K562 (cell line): ENCODE results near the gene GPR42. TPM values are rescaled to one million over a fixed set of nuclear protein-coding genes. Genes with fewer than 3 reads are reported as not detected.
A peak's percentile ranks its signal among the peaks of the same experiment; 100 is the strongest.

Source experiments
- ADNP ChIP-seq: fragments of 200-800 bp; sonication (Bioruptor generic); IDR thresholded peaks from 2 replicates; pipeline ENCODE4 v1.6.1; 2016; ENCODE audit warnings: missing genetic modification characterization, missing compliant biosample characterization
- ATF2 ChIP-seq: sonication (generic); formaldehyde crosslinking; IDR thresholded peaks from 2 replicates; pipeline ENCODE4 v1.8.1; 2022; ENCODE audit warnings: missing genetic modification reagents
- CBFA2T2 ChIP-seq: fragments of 450-650 bp; conservative IDR thresholded peaks from 2 replicates; pipeline ENCODE4 v1.6.1; 2017; ENCODE audit warnings: mild to moderate bottlenecking
- CBX2 ChIP-seq: fragments of 200-600 bp; sonication (generic); IDR thresholded peaks from one replicate; pipeline ENCODE4 v1.6.1; 2012; ENCODE audit warnings: mild to moderate bottlenecking, low read length, inconsistent platforms; ENCODE audit not compliant: insufficient read depth, poor library complexity, severe bottlenecking
- DMBX1 ChIP-seq: fragments of 250-450 bp; sonication (Bioruptor Pico); IDR thresholded peaks from 2 replicates; pipeline ENCODE4 v1.8.0; 2022; ENCODE audit warnings: inconsistent platforms, mild to moderate bottlenecking, moderate library complexity, borderline replicate concordance
- E2F3 ChIP-seq: fragments of 250-450 bp; sonication (Bioruptor Pico); IDR thresholded peaks from 2 replicates; pipeline ENCODE4 v1.4.0; 2020; ENCODE audit warnings: mild to moderate bottlenecking
- FOXO4 ChIP-seq: fragments of 450-650 bp; formaldehyde crosslinking; IDR thresholded peaks from 2 replicates; pipeline ENCODE4 v1.4.0; 2020; ENCODE audit warnings: mild to moderate bottlenecking, moderate library complexity
- HMGN3 ChIP-seq: IDR thresholded peaks from 2 replicates; pipeline ENCODE4 v1.6.1; 2011; ENCODE audit warnings: borderline replicate concordance, low read depth, mild to moderate bottlenecking, mixed read lengths, low read length; ENCODE audit not compliant: insufficient read length; ENCODE audit errors: extremely low read depth
- NONO ChIP-seq, 2 experiments: fragments of 200-400 bp in 1 of 2; fragments of 450-650 bp in 1 of 2; formaldehyde crosslinking in 1 of 2; IDR thresholded peaks; 2 replicates each; pipeline ENCODE4 v1.6.1; 2017; ENCODE audit warnings: low read depth in 2 of 2, mild to moderate bottlenecking in 2 of 2, moderate library complexity in 2 of 2, low read length in 1 of 2
- OTX1 ChIP-seq: fragments of 450-650 bp; formaldehyde crosslinking; IDR thresholded peaks from 2 replicates; pipeline ENCODE4 v1.4.0; 2022; ENCODE audit warnings: mild to moderate bottlenecking
- PHF21A ChIP-seq: fragments of 450-650 bp; IDR thresholded peaks from 2 replicates; pipeline ENCODE4 v1.6.1; 2017; ENCODE audit warnings: low read depth, borderline replicate concordance
- RCOR1 ChIP-seq, 2 experiments: IDR thresholded peaks; 2 replicates each; pipeline ENCODE4 v1.6.1; 2012; ENCODE audit warnings: low read depth in 2 of 2, low read length in 2 of 2, borderline replicate concordance in 1 of 2, improper control_type of control experiment in 1 of 2
- SIX5 ChIP-seq, 2 experiments: IDR thresholded peaks; 2 replicates each; pipeline ENCODE4 v1.6.1; 2011; ENCODE audit warnings: low read length in 2 of 2, borderline replicate concordance in 1 of 2, low read depth in 1 of 2, mild to moderate bottlenecking in 1 of 2, moderate library complexity in 1 of 2; ENCODE audit not compliant: insufficient read depth in 1 of 2
- SRSF7 ChIP-seq: fragments of 200-400 bp; formaldehyde crosslinking; optimal IDR thresholded peaks from 2 replicates; pipeline ENCODE3; 2017; ENCODE audit warnings: mild to moderate bottlenecking, low read depth, low read length
- ZEB2 ChIP-seq: fragments of 450-650 bp; IDR thresholded peaks from 2 replicates; pipeline ENCODE4 v1.6.1; 2016
- ZFPM2 ChIP-seq: fragments of 250-450 bp; sonication (Bioruptor Pico); IDR thresholded peaks from 2 replicates; pipeline ENCODE4 v1.5.1; 2022; ENCODE audit warnings: mild to moderate bottlenecking
- ZNF232 ChIP-seq: sonication (generic); formaldehyde crosslinking; IDR thresholded peaks from 2 replicates; pipeline ENCODE4 v1.8.0; 2022; ENCODE audit warnings: mild to moderate bottlenecking, missing genetic modification reagents
- ZNF551 ChIP-seq: fragments of 250-450 bp; sonication (Bioruptor Pico); IDR thresholded peaks from 2 replicates; pipeline ENCODE4 v1.5.0; 2021; ENCODE audit warnings: mild to moderate bottlenecking, moderate library complexity
- ZNF644 ChIP-seq: fragments of 200-800 bp; sonication (Bioruptor generic); IDR thresholded peaks from 2 replicates; pipeline ENCODE4 v1.6.1; 2016; ENCODE audit warnings: low read depth, missing genetic modification characterization, missing compliant biosample characterization
- polyA plus RNA-seq, 8 experiments: library from polyadenylated mRNA; depleted of rRNA in 4 of 8; stranded (reverse) in 5 of 8; unstranded in 3 of 8; fragments of >200 nt; fragmentation: Nextera tagmentation in 2 of 8; fragmentation: Illumina TruSeq in 1 of 8; extraction: Ambion mirVana in 2 of 8; extraction: Trizol in 1 of 8; gene quantifications; 2 replicates each; pipeline versions ENCODE4 v1.2.1 to v1.2.3, GENCODE V29; 2011 to 2014; ENCODE audit warnings: inconsistent platforms in 1 of 8, missing spikeins in 1 of 8
- total RNA-seq, 7 experiments: library from RNA; depleted of rRNA in 6 of 7; stranded (reverse); fragments of >200 nt in 6 of 7; fragmentation: Illumina TruSeq in 2 of 7; extraction: Trizol in 2 of 7; gene quantifications; 2 replicates each; pipeline versions ENCODE4 v1.2.1 to v1.2.3, GENCODE V29; 2011 to 2021; ENCODE audit warnings: low replicate concordance in 1 of 7
- TF ChIP-seq, protein P1 (sequence below): fragments of 450-650 bp; IDR thresholded peaks from 2 replicates; pipeline ENCODE4 v1.6.1; 2016; ENCODE audit warnings: missing biosample characterization, missing genetic modification characterization
- TF ChIP-seq, protein P2 (sequence below): fragments of 450-650 bp; formaldehyde crosslinking; IDR thresholded peaks from 2 replicates; pipeline ENCODE4 v1.4.0; 2020; ENCODE audit warnings: mild to moderate bottlenecking, moderate library complexity
- TF ChIP-seq, protein P3 (sequence below): IDR thresholded peaks from 2 replicates; pipeline ENCODE4 v1.6.1; 2014; ENCODE audit warnings: antibody characterized with exemption

The GPR42 gene
- total and polyA plus RNA-seq, 9 of the 15 experiments (the other 6 are each of a cell fraction or from before 2014, with no cell fraction given) = not detected

DNA sequence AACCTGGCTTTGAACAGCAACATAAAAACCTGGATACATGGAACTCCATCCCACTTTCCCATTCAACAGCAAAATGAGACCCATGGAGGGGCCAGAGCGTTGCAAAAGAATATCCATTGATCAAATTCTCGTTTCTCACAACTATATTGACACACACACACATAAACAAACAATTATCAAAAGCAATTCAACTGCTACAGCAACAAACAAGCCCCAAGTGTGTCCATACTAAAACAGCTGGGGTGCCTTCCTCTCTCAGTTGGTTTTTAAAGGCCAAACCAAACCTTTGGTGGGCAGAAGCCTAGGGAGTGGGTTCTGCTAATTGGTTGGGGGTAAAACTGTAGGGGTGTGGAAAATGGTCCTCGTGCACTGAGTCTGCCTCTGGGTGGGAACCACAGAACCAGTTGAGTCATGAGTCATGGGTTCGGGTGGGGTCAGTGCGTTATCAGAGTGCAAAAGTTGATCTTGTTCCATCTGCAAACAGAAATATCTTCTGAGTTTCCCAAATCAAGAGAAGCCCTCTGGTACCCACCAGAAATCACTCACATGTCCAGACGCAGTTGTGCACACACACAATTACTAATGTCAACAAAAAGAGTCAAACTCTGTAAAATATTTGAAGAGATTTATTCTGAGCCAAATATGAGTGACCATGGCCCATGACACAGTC is 18.5 kb downstream of the GPR42 start (continued):
- TF ChIP-seq ZFPM2 (CRISPR knock-in tag) = no peak
- no peak for TF ChIP-seq FOXO4
- no peak for TF ChIP-seq ZEB2
- no peak for TF ChIP-seq ZNF644
- TF ChIP-seq, protein P1, sequence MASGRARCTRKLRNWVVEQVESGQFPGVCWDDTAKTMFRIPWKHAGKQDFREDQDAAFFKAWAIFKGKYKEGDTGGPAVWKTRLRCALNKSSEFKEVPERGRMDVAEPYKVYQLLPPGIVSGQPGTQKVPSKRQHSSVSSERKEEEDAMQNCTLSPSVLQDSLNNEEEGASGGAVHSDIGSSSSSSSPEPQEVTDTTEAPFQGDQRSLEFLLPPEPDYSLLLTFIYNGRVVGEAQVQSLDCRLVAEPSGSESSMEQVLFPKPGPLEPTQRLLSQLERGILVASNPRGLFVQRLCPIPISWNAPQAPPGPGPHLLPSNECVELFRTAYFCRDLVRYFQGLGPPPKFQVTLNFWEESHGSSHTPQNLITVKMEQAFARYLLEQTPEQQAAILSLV = no peak
- no peak for TF ChIP-seq SRSF7
- TF ChIP-seq, protein P2, sequence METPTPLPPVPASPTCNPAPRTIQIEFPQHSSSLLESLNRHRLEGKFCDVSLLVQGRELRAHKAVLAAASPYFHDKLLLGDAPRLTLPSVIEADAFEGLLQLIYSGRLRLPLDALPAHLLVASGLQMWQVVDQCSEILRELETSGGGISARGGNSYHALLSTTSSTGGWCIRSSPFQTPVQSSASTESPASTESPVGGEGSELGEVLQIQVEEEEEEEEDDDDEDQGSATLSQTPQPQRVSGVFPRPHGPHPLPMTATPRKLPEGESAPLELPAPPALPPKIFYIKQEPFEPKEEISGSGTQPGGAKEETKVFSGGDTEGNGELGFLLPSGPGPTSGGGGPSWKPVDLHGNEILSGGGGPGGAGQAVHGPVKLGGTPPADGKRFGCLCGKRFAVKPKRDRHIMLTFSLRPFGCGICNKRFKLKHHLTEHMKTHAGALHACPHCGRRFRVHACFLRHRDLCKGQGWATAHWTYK (CRISPR knock-in tag) = peak; percentile 56; the same call in 1 of the 2 replicates
- no peak for TF ChIP-seq NONO (IDR thresholded peaks at IDR 0.05; ENCODE audit: low read depth in 2 of 2, low read length in 1 of 2)
- 0 out of 2 replicates have a peak, but pooled peaks have one; percentile 54 for TF ChIP-seq DMBX1 (CRISPR knock-in tag)
- TF ChIP-seq ZNF551 (CRISPR knock-in tag) = no peak
- no peak for TF ChIP-seq HMGN3
- no peak for TF ChIP-seq ATF2 (CRISPR knock-in tag)
- no peak for TF ChIP-seq OTX1 (CRISPR knock-in tag)
- TF ChIP-seq, protein P3, sequence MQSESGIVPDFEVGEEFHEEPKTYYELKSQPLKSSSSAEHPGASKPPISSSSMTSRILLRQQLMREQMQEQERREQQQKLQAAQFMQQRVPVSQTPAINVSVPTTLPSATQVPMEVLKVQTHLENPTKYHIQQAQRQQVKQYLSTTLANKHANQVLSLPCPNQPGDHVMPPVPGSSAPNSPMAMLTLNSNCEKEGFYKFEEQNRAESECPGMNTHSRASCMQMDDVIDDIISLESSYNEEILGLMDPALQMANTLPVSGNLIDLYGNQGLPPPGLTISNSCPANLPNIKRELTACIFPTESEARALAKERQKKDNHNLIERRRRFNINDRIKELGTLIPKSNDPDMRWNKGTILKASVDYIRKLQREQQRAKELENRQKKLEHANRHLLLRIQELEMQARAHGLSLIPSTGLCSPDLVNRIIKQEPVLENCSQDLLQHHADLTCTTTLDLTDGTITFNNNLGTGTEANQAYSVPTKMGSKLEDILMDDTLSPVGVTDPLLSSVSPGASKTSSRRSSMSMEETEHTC = peak; percentile 60; the same call in 1 of the 2 replicates
- no peak; the same call in 1 of the 2 replicates for TF ChIP-seq ADNP (tag)
- no peak for TF ChIP-seq ZNF232 (CRISPR knock-in tag)
- TF ChIP-seq CBFA2T2 = peak; percentile 59
- TF ChIP-seq CBX2 = no peak
- no peak for TF ChIP-seq SIX5 (IDR thresholded peaks at IDR 0.05; ENCODE audit: borderline replicate concordance in 1 of 2, insufficient read depth in 1 of 2, low read depth in 1 of 2, low read length in 2 of 2)
- TF ChIP-seq E2F3 (CRISPR knock-in tag) = no peak
- peak in 1 of 2 experiments; percentile 71; a peak in 1 of 4 replicates for TF ChIP-seq RCOR1 (IDR thresholded peaks at IDR 0.05; ENCODE audit: borderline replicate concordance in 1 of 2, low read depth in 2 of 2, low read length in 2 of 2)
- no peak for TF ChIP-seq PHF21A
